Measurements from ENCODE around the gene RUNX1.
"Not testable (repeated sequence)": the region's sequence is repeated elsewhere in the genome, so short reads cannot be mapped to it uniquely, and the experiment has no call there.

RUNX1 gene

DNA sequence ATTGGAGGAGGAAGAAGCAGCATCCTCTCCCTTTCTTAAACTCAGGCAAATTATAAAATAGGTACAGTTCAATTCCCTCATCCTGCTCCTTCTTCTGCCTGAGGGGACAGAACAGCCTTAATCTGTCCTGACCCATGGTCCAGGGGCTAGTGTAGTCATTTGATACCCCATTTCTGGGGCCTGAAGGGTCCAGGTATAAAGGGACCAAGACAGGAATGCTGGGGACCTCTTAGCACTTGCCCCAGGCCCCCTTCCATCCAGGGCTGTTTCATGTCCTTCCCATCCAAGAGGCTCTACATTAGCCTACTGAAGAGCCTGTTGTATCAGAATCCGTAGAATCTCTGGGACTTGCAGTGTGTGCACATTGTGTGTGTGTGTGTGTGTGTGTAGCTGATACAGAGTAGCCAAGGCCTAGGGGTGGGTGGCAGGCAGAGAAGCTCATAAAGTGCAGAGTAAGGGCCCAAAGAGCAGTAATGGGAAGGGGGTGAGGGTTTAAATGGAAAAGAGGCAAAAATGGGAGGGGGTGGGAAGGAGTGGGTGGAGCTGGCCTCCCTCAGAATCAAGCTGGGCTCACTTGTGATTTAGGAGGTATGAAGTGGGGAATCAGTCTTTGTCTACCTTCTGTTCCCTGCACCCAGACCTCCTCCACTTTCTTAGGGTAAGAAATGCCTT is 32.4 kb downstream of the RUNX1 start:
- no peak for DNase-seq (ENCODE audit: low spot score)

DNA sequence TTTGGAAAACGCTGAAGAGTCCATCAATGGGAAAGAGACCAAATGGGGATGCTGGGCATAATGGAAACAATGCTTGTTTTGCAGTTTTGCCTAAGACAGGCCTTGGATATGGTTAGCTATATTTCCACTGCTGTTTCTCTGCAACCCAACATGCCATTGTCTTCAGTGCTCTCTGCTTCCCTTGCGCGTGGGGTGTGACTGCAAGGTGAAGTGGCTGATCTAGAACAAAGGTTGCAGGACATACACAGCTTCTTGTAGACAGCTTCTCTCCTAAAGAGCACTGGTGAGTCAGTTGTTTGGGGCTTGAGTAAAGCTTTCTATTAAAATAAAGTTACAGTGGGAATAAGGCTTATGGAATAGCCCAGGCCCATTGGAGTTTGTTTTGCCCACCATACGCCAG is 33.0 kb downstream of the RUNX1 start:
- DNase-seq (ENCODE audit: low spot score), result no peak

DNA sequence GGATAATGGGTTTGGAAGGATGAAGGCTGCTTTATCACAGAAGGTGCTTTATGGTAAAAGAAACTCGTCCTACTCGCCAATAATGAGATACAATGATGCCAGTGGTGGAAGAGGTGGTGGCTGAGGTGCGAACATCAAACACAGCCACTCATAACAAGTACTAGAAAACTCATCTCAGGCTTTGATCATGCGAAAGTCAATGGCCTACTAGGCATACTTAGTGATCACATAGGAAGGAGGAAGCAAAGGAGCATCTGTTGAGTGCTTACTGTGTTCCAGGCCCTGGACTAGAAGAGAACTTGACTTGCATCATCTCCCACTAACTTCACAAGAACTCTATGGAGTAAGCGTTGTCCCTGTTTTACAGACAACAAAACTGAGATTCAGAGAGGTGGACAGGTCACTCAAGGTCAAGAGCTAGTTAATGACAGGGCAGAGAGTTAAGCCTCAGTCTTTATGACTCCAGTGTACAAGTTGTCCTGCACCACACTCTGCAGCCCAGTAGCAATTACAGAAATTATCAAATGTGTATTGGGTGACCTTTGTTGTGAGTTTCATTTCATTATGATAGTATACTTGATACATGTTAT is 33.6 kb downstream of the RUNX1 start:
- no peak for DNase-seq (ENCODE audit: low spot score)

DNA sequence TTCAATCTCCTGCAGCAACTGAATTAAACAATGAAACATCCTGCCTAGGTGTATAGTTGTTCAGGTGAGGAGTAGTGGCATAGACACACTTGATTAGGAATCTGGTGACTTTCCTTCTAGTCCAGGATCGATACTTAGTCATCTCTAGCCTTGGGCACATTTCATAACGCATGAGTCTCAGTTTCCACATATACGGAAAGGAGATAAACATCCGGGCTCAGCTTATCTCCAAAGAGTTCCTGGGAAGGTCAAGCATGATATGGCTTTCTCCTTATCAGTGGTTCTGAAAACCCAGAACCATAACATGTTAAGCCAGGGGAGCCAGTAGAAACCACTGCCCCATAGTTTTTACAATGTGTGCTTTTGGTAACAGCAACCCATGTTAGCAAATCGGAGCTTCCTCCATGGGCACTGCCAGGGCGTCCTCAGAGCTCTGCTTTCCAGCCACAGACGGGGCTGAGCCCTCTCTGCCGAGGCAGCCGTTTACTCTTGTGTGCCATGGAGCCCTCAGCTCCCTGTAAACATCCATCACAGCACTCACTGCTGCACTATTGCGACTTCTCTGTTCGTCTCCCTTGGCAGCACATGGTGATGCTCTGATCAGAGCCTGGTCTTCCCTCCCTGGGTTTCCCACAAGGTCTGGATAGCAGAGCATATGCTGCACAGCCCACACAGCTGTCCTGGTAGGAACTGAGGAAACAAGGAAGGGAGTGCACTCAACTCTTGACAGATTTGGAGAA is 34.6 kb downstream of the RUNX1 start:
- no peak for DNase-seq (ENCODE audit: low spot score)

DNA sequence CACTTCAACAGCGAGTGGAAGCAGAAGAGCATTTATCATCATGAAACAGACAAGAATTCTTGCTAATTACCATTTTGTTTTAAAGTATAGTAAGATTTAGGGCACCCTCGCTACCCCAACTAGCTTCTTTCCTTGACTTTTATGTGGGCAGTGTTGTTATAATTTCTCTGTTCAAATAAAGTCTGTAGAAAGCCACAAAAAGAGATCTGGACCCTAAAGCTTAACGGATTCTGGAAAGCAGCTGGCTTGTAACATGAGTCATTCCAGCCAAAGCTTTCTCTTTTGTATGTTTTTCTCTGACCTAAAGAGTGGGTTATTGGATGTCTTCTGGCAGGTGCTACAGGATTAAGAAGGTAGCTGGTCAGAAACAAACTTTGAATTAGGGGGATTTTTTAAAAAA is 37.4 kb downstream of the RUNX1 start:
- DNase-seq (ENCODE audit: low spot score), result no peak

DNA sequence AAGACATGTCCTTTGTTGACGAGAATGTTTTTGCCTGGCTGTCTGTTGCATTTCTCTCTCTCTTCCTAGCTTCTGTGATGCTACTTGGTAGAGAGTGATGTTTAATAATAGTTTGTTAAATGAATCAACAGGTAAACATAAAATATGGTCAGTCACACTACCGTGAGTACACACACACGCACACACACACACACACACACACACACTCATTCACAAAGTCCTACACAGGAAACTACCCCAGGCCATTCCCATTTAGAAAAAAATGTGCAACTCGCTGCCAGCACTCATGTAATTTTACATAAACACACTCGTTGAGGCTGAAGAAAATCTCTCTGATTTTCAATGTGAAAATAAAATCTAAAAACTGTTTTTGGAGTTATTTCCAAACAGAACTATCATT is 38.7 kb downstream of the RUNX1 start:
- no peak for DNase-seq (ENCODE audit: low spot score)

DNA sequence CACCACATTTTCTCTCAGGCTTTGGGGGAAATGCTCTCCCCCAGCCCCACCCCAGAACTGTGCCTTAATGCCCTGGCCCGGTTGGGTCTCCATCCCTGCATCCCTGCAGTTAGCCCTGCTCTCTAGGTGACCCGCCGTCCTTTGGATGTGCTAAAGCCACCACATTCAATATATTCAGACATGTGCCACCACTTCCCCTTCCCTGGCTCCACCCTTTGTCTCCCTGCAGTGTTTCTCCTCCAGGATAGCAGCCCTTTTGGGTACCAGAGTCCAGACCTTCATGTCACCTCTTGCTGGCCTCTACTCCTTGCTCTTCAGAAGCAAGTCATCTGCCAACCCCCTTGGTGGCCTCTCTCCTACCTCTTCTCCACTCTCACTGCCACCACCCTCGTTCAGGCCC is 41.8 kb downstream of the RUNX1 start:
- DNase-seq (ENCODE audit: low spot score), result no peak

DNA sequence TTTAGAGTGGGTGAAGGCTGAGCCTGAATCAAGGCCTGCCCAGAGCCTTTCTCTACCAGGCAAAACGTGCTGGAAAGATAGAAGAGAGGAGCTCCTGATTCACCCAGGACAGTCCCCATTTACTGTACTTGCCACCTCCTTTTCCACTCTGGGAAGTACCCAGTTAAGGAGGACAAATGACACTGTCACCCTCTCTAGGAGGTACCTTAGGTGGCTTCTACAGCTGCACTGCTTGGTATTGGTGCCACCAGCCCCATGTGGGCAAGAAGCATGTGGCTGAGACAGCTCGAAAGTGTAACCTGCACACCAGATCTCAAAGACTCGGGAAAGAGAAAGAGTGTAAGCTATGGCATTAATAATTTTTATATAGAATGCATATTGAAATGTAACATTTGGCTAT is 42.3 kb downstream of the RUNX1 start:
- no peak for DNase-seq (ENCODE audit: low spot score)

DNA sequence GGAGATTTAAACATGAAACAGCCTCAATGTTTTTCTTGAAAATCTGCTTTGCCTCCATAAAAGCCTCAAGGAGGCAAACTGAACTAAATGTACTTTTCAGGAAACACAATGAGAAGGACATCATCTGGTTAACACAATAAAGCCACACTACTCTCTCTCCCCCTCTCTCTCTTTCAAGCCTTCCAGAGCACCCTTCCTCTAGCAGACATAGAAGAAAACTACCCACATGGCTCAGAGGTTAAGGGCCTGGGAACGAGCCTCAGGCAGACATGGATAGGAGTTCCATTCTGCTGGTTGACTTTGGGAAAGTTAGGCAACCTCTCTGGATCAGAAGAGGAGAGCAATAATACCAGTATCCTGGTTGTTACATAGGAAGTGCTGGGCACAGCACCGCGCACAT is 42.9 kb downstream of the RUNX1 start:
- no peak for DNase-seq (ENCODE audit: low spot score)

DNA sequence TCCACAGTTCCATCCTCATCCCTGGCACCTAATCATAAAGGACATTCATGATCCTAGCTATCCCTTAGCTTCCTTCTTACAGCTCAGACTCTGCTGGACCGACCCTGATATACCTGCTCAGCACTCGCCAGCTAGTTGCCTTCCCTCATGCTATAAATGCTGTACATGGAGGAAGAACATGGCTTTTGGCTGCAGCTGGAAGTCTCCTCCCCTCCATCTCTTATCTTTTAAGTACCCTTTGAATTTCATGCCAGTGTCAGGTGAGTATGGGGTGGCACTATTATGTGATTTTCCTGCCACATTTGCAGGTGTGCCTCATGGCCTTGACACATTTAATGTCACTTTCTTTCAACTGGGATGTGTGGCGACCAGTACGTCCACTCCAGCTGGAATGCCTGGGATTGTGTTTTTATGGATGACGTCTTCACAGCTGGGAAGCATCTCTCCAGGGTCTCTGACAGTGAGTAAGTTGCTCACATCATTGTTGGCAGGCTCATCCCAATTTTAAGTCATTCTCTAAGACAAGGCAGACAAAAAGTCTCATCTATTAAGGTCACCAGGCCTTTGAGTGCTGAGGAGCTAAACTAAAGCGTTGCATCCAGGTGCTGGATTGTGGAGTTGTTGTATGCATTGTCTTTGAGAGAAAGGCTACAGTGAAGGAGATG is 43.4 kb downstream of the RUNX1 start:
- DNase-seq (ENCODE audit: low spot score), result no peak

DNA sequence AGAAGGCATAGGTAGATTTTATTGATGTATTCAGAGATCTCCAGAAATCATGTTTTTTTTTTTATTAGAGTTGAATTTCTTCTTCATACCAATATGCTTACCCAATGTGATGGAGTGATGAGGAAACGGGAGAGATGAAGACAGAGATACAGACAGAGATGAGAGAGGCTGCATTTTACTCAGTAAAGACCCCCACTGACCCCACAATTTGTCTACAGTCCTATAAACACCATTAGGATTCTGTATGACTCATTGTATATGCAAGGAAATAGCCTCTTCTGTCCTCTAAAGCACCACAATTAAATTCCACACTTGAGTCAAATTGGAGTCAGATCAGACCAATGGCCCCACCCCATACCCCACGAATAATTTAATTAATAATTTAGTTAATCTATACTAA is 44.0 kb downstream of the RUNX1 start:
- DNase-seq (ENCODE audit: low spot score), result no peak

DNA sequence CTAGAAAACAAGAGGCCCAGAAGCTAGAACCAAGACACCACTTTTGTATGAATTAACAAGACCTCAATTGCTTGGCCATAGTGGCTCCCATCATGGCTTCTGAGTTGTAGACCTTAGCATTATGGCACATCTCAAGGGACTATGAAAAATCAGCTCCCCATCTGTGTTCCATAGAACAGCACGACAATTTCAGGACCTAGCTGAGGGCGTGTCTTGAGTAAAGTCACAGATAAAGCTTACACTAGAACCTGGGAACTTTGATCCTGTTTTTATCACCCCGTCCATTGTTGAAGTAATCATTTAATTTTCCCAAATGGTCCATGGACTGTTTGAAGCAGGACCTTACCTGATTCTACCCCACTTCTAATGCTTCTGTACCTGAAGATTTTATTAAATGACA is 44.8 kb downstream of the RUNX1 start:
- DNase-seq (ENCODE audit: low spot score), result no peak

DNA sequence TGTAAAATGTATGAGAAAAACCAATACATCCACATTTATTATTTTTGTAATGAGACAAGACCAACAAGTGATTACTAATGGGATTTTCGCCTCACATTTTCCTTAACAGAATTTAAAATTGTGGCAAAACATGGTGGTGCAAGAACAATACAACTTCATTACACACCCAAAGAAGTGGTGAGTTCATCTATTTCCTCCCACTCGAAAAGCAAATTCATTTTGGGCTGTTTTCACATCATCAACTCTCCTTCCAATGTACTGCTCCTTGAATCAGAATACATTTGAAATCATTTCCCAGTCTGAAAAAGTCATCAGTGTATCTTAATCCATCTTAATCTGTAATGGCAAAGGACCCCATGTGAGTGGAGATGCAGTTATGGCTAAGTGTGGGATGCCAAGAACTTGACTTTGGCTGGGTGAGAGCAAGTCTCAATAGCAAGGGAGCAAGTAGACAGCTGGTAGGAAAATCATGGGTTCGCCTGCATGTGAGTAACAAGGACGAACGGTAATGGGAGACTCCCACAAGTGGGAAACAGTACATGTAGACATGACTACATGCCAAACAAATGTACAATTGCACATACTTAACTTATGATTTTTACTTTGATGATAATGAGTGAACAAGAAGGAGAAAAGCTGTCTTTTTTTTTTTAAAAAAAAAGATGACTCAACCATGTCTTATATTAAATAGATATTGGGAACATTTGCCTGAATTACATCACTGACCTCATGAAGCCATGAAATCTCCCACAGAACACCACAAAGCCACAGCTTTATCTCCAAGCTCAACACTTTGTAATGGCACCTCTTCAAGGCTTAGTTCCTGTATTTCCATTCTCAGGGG is 46.0 kb downstream of the RUNX1 start:
- no peak for DNase-seq (ENCODE audit: low spot score)

DNA sequence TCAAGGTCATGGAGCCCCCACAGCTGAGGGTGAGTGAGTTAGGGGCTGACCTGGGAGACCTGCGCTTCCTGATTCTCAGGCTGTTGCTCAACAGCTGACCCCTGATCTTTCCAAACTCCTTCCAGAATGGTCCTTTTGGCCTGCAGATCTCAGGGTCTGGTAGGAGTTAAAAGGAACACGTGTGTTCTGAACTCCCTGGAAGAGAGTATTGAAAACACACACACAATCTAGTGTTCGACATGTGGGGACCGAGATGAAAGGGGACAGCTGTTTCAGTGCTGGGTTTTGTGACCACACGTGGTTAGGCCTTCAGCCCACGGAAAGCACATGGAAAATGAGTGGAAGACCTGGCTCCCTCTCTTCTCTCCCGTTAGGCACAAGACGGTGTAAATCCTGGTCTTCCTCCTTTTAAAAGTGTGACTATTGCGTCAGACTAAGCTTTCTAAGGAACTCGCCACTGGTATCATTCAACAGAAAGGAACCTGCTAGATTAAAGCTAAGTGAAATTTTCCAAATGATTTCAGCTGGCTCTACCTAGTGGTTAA is 49.6 kb downstream of the RUNX1 start:
- no peak for DNase-seq (ENCODE audit: low spot score)

DNA sequence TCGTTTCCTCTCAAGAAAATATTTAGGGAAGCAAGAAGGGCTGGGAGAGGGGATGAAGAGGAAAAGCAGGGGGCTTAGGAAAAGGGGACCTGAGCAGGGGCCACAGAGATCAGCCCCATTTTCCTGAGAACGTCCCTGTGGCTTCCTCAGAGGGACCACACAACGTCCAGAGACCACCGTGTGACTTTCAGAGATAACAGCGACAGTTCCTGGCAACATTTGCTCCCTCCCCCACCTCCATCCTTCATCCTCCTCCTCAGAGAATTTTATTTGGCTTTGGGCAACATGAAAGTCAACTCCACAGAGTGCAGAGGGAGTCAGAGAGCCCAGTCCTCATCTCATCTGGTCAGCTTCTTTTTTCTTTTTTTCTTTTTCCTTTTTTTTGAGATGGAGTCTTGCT is 50.9 kb downstream of the RUNX1 start:
- no peak for DNase-seq (ENCODE audit: low spot score)

DNA sequence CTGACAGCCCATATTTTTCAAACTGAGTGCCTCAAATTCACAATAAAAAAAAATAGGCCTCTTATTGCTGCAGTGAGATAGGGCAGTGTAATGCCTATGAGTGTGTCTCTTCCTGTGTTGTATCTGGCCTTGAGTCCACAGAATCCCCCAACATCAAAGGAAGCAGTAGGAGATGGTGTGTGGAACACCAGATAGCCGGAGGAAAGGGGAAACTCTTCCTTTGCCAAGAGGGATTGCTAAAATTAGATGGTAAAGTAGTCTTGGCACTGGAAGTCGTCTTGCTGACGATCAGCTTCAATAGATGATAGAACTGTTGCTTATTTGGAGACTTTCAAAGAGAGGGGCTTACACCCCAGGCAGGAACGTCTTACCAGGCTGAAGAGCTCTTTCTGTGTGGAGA is 51.8 kb downstream of the RUNX1 start:
- DNase-seq (ENCODE audit: low spot score), result no peak

DNA sequence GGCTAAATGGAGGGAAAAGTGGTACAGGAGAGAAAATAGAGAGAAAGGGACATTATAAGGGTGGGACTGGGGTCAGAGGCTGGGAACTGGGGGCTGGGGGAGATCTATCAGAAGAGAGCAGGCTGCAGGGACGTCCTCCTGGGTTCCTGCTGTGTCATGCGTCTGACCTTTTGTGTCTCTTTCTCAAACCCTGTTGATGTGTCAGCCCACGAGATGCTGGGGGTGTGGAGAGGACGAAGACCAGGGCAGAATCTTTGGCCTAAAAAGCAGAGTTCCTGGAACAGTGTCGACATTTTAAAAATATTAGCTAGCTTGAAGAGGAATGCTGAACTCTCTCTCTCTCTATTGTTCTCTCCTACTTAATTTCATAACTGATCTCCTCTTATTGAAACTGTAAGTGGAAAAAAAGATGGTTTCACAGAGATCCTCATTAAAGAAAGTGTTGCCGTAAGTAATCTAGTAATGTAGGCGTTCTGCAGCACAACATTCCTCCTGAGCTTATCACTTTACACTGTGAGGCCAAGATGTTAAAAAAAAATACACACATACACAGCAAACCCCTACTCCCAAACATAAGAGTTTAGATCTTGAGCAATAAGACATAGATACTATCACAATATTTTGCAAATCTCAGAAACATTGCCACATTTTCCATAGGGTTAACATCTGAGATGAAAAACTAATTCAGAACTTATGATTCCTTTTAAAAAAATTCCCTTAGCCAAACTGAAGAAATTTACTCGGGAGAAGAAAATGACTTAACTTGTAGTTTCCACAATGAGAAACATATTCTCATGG is 52.6 kb downstream of the RUNX1 start:
- no peak for DNase-seq (ENCODE audit: low spot score)

DNA sequence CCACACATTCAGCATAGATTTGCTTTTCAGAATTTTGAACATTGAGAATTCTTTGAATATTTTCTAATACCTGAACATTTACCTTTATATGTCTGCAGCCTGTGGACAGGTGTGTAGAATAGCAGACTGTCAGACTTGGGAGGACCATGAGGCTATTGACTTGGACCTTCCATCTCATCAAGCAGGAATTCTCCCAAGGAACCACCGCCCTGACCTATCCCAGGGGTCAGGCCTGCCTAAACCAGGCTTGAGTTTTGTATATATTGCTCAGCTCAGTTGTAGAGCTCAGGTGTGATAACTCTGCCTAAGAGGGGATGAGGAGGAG is 53.2 kb downstream of the RUNX1 start:
- DNase-seq (ENCODE audit: low spot score), result no peak

DNA sequence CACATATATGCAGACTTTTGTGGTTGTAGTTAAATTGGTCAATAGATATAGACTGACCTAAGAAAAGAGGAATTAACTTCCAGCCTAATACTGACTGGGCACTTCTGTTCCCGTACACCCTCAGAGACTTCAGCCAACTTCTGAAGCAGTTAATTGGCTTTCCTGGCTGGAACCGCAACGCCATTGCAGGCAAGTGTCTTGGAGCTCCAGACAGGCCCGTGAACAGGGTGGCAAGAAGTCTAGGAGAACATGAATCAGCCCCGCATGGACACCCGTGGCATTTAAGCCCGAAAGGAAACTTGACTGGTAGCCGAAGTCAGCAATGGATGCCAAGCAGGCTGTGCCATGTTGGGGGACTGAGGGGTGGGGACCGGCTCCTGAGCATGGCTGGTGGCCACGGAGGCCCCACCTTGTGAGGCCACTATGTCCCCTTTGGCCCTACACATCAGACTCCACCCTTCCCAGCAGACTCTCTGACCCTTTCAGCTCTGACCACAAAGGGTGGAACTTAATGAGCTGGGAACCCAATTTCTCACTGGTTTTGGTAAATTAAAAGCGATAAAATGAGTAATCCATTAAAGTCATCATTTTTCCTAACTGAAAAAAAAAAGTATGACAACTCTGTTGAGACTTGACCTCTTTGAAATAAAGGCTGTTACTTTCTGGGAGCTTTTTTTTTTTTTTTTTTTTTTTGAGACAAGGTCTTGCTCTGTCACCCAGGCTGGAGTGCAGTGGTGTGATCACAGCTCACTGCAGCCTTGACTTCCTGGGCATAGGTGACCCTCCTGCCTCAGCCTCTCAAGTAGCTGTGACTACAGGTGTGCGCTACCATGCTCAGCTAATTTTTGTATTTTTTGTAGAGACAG is 54.1 kb downstream of the RUNX1 start:
- no peak for DNase-seq (ENCODE audit: low spot score)

DNA sequence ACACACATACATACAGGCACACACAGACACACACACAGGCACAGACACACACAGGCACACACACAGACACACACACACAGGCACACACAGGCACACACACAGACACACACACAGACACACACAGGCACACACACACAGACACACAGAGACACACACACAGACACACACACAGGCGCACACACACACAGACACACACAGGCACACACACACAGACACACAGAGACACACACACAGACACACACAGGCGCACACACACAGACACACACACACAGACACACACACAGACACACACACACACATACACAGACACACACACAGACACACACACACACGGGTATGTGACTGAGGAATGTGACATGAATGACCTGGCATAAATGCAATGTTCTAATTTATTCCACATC is 55.6 kb downstream of the RUNX1 start:
- DNase-seq (ENCODE audit: low spot score), result not testable (repeated sequence)

Data from AG08396 (cell line).